ENCODE data around the gene PRSS2.
"Not testable (repeated sequence)": the region's sequence is repeated elsewhere in the genome, so short reads cannot be mapped to it uniquely, and the experiment has no call there.

The PRSS2 gene

GRCh38 chr7:142770661-142771352 is at the start of gene PRSS2:
PRSS2 (plus strand) TSS chr7:142770970; CDS start chr7:142770983, 13 bp downstream.
- no peak for DNase-seq (ENCODE audit: low read depth)

- DNase-seq (ENCODE audit: low read depth): no peak
Observed at GRCh38 chr7:142720986-142721385, 49.8 kb upstream of the PRSS2 start.

GRCh38 chr7:142722248-142722794 is 48.4 kb upstream of the PRSS2 start:
- DNase-seq (ENCODE audit: low read depth): no peak

- no peak for DNase-seq (ENCODE audit: low read depth)
Observed at GRCh38 chr7:142733271-142733670, 37.5 kb upstream of the PRSS2 start.

- DNase-seq (ENCODE audit: low read depth): no peak
Observed at GRCh38 chr7:142739923-142740492, 30.8 kb upstream of the PRSS2 start.

- DNase-seq (ENCODE audit: low read depth): no peak
Observed at GRCh38 chr7:142740786-142741185, 30.0 kb upstream of the PRSS2 start.

- not testable (repeated sequence) for DNase-seq (ENCODE audit: low read depth)
Observed at GRCh38 chr7:142741932-142742331, 28.8 kb upstream of the PRSS2 start.

GRCh38 chr7:142745091-142745635 is 25.6 kb upstream of the PRSS2 start:
- DNase-seq (ENCODE audit: low read depth): no peak

- no peak for DNase-seq (ENCODE audit: low read depth)
Observed at GRCh38 chr7:142745745-142746144, 25.0 kb upstream of the PRSS2 start.

GRCh38 chr7:142746264-142746663 is 24.5 kb upstream of the PRSS2 start:
- DNase-seq (ENCODE audit: low read depth): no peak

- not testable (repeated sequence) for DNase-seq (ENCODE audit: low read depth)
Observed at GRCh38 chr7:142748410-142748809, 22.4 kb upstream of the PRSS2 start.

- DNase-seq (ENCODE audit: low read depth): no peak
Observed at GRCh38 chr7:142749218-142749993, 21.4 kb upstream of the PRSS2 start, which contains the start of gene PRSS1. PRSS1 (plus strand) TSS chr7:142749472; CDS start chr7:142749485, 13 bp downstream.

GRCh38 chr7:142750321-142750938 is 20.3 kb upstream of the PRSS2 start:
- DNase-seq (ENCODE audit: low read depth): no peak

GRCh38 chr7:142751526-142752175 is 19.1 kb upstream of the PRSS2 start:
- not testable (repeated sequence) for DNase-seq (ENCODE audit: low read depth)

GRCh38 chr7:142752376-142753225 is 18.2 kb upstream of the PRSS2 start:
- no peak for DNase-seq (ENCODE audit: low read depth)

GRCh38 chr7:142753366-142753765 is 17.4 kb upstream of the PRSS2 start:
- no peak for DNase-seq (ENCODE audit: low read depth)

- not testable (repeated sequence) for DNase-seq (ENCODE audit: low read depth)
Observed at GRCh38 chr7:142753925-142754491, 16.8 kb upstream of the PRSS2 start.

- no peak for DNase-seq (ENCODE audit: low read depth)
Observed at GRCh38 chr7:142754681-142755575, 15.8 kb upstream of the PRSS2 start.

- DNase-seq (ENCODE audit: low read depth): not testable (repeated sequence)
Observed at GRCh38 chr7:142758312-142758711, 12.5 kb upstream of the PRSS2 start.

All from activated T-helper 9 cell treated with anti-CD3 and anti-CD28 coated beads, Interleukin-2, amount 50 U/mL, for 16 hours (primary cell).